B cell (primary cell): ENCODE data around the gene ADI1.

Experiments used
- CTCF ChIP-seq: fragments of 200-600 bp; IDR thresholded peaks from one replicate; pipeline ENCODE4 v1.8.0; 2022; ENCODE audit warnings: antibody characterized with exemption, mild to moderate bottlenecking
- EZH2 ChIP-seq: IDR thresholded peaks from 2 replicates; pipeline ENCODE4 v1.6.1; 2012; ENCODE audit warnings: borderline replicate concordance, low read depth, mild to moderate bottlenecking, moderate library complexity, low read length; ENCODE audit not compliant: insufficient read depth, poor library complexity, severe bottlenecking

GRCh38 chr2:3476985-3477327 is 42.4 kb downstream of the ADI1 start:
- TF ChIP-seq EZH2 (no peak), CTCF (no peak)
